H9 (cell line): ENCODE data around the gene FBXL16. TPM values are rescaled to one million over a fixed set of nuclear protein-coding genes. Genes with fewer than 3 reads are reported as not detected.

Experiments
- DNase-seq: peaks from one replicate; pipeline ENCODE4 v3.0.0-alpha.2; 2017
- H2AFZ ChIP-seq: one replicate; pipeline ENCODE4 v1.6.1; 2013; ENCODE audit warnings: mild to moderate bottlenecking, low read length, control low read depth, moderate library complexity
- H2AK5ac ChIP-seq: 2 replicates; pipeline ENCODE4 v1.6.1; 2013; ENCODE audit warnings: low read length, control low read depth, mixed read lengths; ENCODE audit not compliant: insufficient read length
- H2BK120ac ChIP-seq: one replicate; pipeline ENCODE4 v1.6.1; 2013; ENCODE audit warnings: low read depth, mild to moderate bottlenecking, low read length, control low read depth, inconsistent platforms; ENCODE audit not compliant: poor library complexity, severe bottlenecking
- H2BK12ac ChIP-seq: 2 replicates; pipeline ENCODE4 v1.6.1; 2013; ENCODE audit warnings: low read length, control low read depth, mixed read lengths, low read depth; ENCODE audit not compliant: insufficient read length
- H2BK15ac ChIP-seq: 2 replicates; pipeline ENCODE4 v1.6.1; 2013; ENCODE audit warnings: low read depth, low read length, control low read depth
- H2BK20ac ChIP-seq: one replicate; pipeline ENCODE4 v1.6.1; 2013; ENCODE audit warnings: low read depth, mild to moderate bottlenecking, low read length, control low read depth, inconsistent platforms; ENCODE audit not compliant: poor library complexity, severe bottlenecking
- H2BK5ac ChIP-seq: 2 replicates; pipeline ENCODE4 v1.6.1; 2013; ENCODE audit warnings: low read length, control low read depth, mixed read lengths; ENCODE audit not compliant: insufficient read length
- H3K14ac ChIP-seq: 2 replicates; pipeline ENCODE4 v1.6.1; 2013; ENCODE audit warnings: low read length, control low read depth; ENCODE audit not compliant: insufficient read depth
- H3K18ac ChIP-seq: 2 replicates; pipeline ENCODE4 v1.6.1; 2013; ENCODE audit warnings: low read depth, mild to moderate bottlenecking, mixed read lengths, low read length, control low read depth; ENCODE audit not compliant: insufficient read length
- H3K23ac ChIP-seq: 2 replicates; pipeline ENCODE4 v1.6.1; 2013; ENCODE audit warnings: low read length, control low read depth, mixed read lengths, low read depth; ENCODE audit not compliant: insufficient read length
- H3K23me2 ChIP-seq: 2 replicates; pipeline ENCODE4 v1.6.1; 2013; ENCODE audit warnings: low read depth, mild to moderate bottlenecking, mixed read lengths, low read length, control low read depth; ENCODE audit not compliant: insufficient read length, poor library complexity, severe bottlenecking
- H3K27ac ChIP-seq: 2 replicates; pipeline ENCODE4 v1.5.1; 2013; ENCODE audit warnings: low read length, control low read depth, mixed read lengths, low read depth; ENCODE audit not compliant: insufficient read length
- H3K27me3 ChIP-seq: 2 replicates; pipeline ENCODE4 v1.6.1; 2013; ENCODE audit warnings: low read length, control low read depth, inconsistent platforms; ENCODE audit not compliant: insufficient read depth
- H3K4ac ChIP-seq: 2 replicates; pipeline ENCODE4 v1.6.1; 2013; ENCODE audit warnings: low read depth, mild to moderate bottlenecking, control low read depth, inconsistent platforms, low read length, moderate library complexity
- H3K4me1 ChIP-seq: 2 replicates; pipeline ENCODE4 v1.6.1; 2013; ENCODE audit warnings: low read length, control low read depth, inconsistent platforms; ENCODE audit not compliant: insufficient read depth
- H3K4me2 ChIP-seq: 2 replicates; pipeline ENCODE4 v1.6.1; 2013; ENCODE audit warnings: low read length, control low read depth, mixed read lengths; ENCODE audit not compliant: insufficient read length, insufficient read depth
- H3K56ac ChIP-seq: 2 replicates; pipeline ENCODE4 v1.6.1; 2013; ENCODE audit warnings: low read depth, mild to moderate bottlenecking, mixed read lengths, low read length, control low read depth; ENCODE audit not compliant: insufficient read length
- H3K79me1 ChIP-seq: 2 replicates; pipeline ENCODE4 v1.6.1; 2013; ENCODE audit warnings: low read depth, mild to moderate bottlenecking, moderate library complexity, low read length, control low read depth, inconsistent platforms; ENCODE audit not compliant: insufficient read depth, poor library complexity, severe bottlenecking
- H3K79me2 ChIP-seq: 2 replicates; pipeline ENCODE4 v1.6.1; 2013; ENCODE audit warnings: low read length, control low read depth, inconsistent platforms; ENCODE audit not compliant: insufficient read depth
- H3K9ac ChIP-seq: 2 replicates; pipeline ENCODE4 v1.6.1; 2013; ENCODE audit warnings: low read length, control low read depth, mixed read lengths; ENCODE audit not compliant: insufficient read length; ENCODE audit errors: extremely low read depth
- H3K9me3 ChIP-seq: one replicate; pipeline ENCODE4 v1.6.1; 2013; ENCODE audit warnings: low read depth, low read length, inconsistent platforms; ENCODE audit not compliant: control insufficient read depth
- H3T11ph ChIP-seq: one replicate; pipeline ENCODE4 v1.6.1; 2013; ENCODE audit warnings: mild to moderate bottlenecking, low read length, control low read depth, inconsistent platforms
- H4K20me1 ChIP-seq: one replicate; pipeline ENCODE4 v1.6.1; 2013; ENCODE audit not compliant: control insufficient read depth, insufficient read length, insufficient read depth
- H4K5ac ChIP-seq: 2 replicates; pipeline ENCODE4 v1.6.1; 2013; ENCODE audit warnings: low read depth, mild to moderate bottlenecking, mixed read lengths, low read length, control low read depth; ENCODE audit not compliant: insufficient read length
- H4K8ac ChIP-seq: replicated peaks from 2 replicates; pipeline ENCODE4 v1.6.1; 2013; ENCODE audit warnings: low read length, control low read depth, mixed read lengths, low read depth; ENCODE audit not compliant: insufficient read length
- H4K91ac ChIP-seq: 2 replicates; pipeline ENCODE4 v1.6.1; 2013; ENCODE audit warnings: low read depth, mild to moderate bottlenecking, moderate library complexity, mixed read lengths, low read length, control low read depth; ENCODE audit not compliant: insufficient read length
- H3K27ac Mint-ChIP-seq, 3 experiments: 2 replicates in 2 of 3; 3 replicates in 1 of 3; pipeline ENCODE4 v1.8.0; 2020 to 2021; ENCODE audit warnings: mixed read lengths in 3 of 3, mild to moderate bottlenecking in 1 of 3, moderate library complexity in 1 of 3
- H3K27me3 Mint-ChIP-seq: 2 replicates; pipeline ENCODE4 v1.8.0; 2021; ENCODE audit warnings: low read depth, mild to moderate bottlenecking, moderate library complexity, mixed read lengths
- H3K36me3 Mint-ChIP-seq, 3 experiments: 2 replicates in 2 of 3; 3 replicates in 1 of 3; pipeline ENCODE4 v1.8.0; 2020 to 2021; ENCODE audit warnings: low read depth in 3 of 3, mixed read lengths in 3 of 3; ENCODE audit not compliant: insufficient read depth in 1 of 3
- H3K4me1 Mint-ChIP-seq, 2 experiments: 2 replicates each; pipeline ENCODE4 v1.8.0; 2020; ENCODE audit warnings: mixed read lengths in 2 of 2
- H3K4me3 Mint-ChIP-seq, 2 experiments: 2 replicates in 1 of 2; 3 replicates in 1 of 2; pipeline ENCODE4 v1.8.0; 2020 to 2021; ENCODE audit warnings: mild to moderate bottlenecking in 2 of 2, mixed read lengths in 2 of 2, moderate library complexity in 1 of 2
- H3K9me3 Mint-ChIP-seq, 2 experiments: 2 replicates in 1 of 2; 3 replicates in 1 of 2; pipeline ENCODE4 v1.8.0; 2020; ENCODE audit warnings: mild to moderate bottlenecking in 2 of 2, mixed read lengths in 2 of 2, moderate library complexity in 1 of 2
- WGBS: extraction: QIAGEN DNeasy Blood & Tissue Kit; methylation state at CpG from one replicate; pipeline ENCODE4 v1.1.7; 2013; ENCODE audit warnings: missing lambda C conversion rate, low lambda C conversion rate, mixed read lengths; ENCODE audit not compliant: insufficient read length; ENCODE audit errors: extremely low coverage; 5-methylcytosine and 5-hydroxymethylcytosine counted together
- total RNA-seq: library from RNA; stranded (reverse); gene quantifications from 2 replicates; pipeline ENCODE4 v1.2.1, GENCODE V29; 2021
- TF ChIP-seq, protein P1 (sequence below): fragments of 200-600 bp; sonication (generic); conservative IDR thresholded peaks from 3 replicates; pipeline ENCODE4 v1.8.0; 2021; ENCODE audit warnings: antibody characterized with exemption, mild to moderate bottlenecking

The FBXL16 gene
- total RNA-seq, 1 experiment from 2014 or later, result 9.6 TPM

DNA sequence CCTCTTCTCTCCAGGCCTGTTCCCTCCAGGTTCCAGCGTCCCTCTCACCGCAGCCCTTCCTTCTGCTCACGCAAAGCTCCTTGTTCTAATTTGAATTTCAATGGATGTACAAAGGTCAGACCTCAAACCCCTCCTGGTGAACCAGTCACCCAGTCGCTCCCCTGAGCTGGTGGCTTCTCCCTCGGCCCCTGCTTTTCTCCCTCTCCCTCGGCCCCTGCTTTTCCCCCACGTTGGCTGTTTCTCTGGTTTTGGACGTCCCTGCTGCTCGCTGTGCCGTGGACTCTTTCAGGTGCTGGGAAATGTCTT, 46.4 kb upstream of the FBXL16 start:
- TF ChIP-seq, protein P1, sequence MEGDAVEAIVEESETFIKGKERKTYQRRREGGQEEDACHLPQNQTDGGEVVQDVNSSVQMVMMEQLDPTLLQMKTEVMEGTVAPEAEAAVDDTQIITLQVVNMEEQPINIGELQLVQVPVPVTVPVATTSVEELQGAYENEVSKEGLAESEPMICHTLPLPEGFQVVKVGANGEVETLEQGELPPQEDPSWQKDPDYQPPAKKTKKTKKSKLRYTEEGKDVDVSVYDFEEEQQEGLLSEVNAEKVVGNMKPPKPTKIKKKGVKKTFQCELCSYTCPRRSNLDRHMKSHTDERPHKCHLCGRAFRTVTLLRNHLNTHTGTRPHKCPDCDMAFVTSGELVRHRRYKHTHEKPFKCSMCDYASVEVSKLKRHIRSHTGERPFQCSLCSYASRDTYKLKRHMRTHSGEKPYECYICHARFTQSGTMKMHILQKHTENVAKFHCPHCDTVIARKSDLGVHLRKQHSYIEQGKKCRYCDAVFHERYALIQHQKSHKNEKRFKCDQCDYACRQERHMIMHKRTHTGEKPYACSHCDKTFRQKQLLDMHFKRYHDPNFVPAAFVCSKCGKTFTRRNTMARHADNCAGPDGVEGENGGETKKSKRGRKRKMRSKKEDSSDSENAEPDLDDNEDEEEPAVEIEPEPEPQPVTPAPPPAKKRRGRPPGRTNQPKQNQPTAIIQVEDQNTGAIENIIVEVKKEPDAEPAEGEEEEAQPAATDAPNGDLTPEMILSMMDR, result no peak
- H3K27ac Mint-ChIP-seq, result peak overlapping the region in 1 of 3 experiments; percentile 82; a peak in 2 of 7 replicates
- Histone ChIP-seq H3T11ph (no peak overlapping the region), H3K18ac (no peak overlapping the region), H2AFZ (no peak overlapping the region), H4K5ac (no peak overlapping the region), H3K27me3 (no peaks in the 10 kb centered on the region), H3K56ac (no peak overlapping the region), H2AK5ac (no peak overlapping the region), H3K9me3 (no peaks in the 10 kb centered on the region), H4K20me1 (no peaks in the 10 kb centered on the region), H3K4ac (no peak overlapping the region), H2BK20ac (no peak overlapping the region), H2BK15ac (no peak overlapping the region), H4K91ac (no peak overlapping the region), H3K4me1 (no peaks in the 10 kb centered on the region), H3K79me2 (no peaks in the 10 kb centered on the region), H3K79me1 (no peaks in the 10 kb centered on the region), H3K23ac (no peak overlapping the region), H2BK5ac (no peak overlapping the region), H3K14ac (no peak overlapping the region), H2BK12ac (no peak overlapping the region), H3K27ac (no peak overlapping the region), H3K23me2 (no peaks in the 10 kb centered on the region), H3K9ac (no peak overlapping the region), H2BK120ac (no peak overlapping the region), H4K8ac (no peak overlapping the region), H3K4me2 (no peak overlapping the region)
- H3K4me3 Mint-ChIP-seq, result peak overlapping the region in 1 of 2 experiments; percentile 50; a peak in 3 of 5 replicates
- H3K9me3 Mint-ChIP-seq, result no peaks in the 10 kb centered on the region; a peak in 1 of 5 replicates
- no peaks in the 10 kb centered on the region for H3K36me3 Mint-ChIP-seq
- H3K4me1 Mint-ChIP-seq, result peaks cover 20 to 29% of the 10 kb centered on the region in 2 experiments
- H3K27me3 Mint-ChIP-seq, result peaks cover 27% of the 10 kb centered on the region
- no peak for DNase-seq
- WGBS, result no CpG with 5 or more reads among the region's 10 CpGs
